ENCODE measurements around the gene UBA5.

DNA sequence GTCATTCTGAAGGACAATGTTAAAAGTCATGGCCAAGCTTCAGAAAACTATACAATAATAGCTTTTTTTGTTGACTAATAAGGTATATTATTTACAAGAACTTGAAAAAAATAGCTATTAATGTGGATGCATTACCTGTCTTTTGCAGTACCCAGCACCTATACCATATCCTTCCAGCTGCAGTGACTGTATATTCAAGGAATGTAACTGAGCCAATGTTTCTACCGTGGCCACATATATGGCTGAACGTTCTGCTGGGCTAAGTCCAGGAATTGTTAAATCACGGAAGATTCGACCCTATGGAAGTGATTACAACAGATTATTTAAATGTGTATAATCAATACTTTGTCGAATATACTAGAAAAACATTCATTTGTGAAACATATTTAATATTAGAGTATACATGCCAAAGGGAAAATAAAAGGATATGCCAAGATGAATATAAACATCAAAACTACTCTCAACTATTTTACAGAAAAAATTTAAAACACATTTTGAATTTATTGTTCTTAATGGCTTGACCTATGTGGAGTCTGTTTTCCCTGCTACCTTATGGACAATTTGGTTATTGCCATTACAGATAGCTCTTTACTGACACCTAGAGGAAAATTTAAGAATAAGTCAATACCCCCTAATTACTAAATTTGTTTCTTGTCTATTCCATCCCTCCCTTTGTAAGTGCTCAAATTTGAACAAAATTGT is 18.1 kb upstream of the UBA5 start:
- TF ChIP-seq, protein P1, sequence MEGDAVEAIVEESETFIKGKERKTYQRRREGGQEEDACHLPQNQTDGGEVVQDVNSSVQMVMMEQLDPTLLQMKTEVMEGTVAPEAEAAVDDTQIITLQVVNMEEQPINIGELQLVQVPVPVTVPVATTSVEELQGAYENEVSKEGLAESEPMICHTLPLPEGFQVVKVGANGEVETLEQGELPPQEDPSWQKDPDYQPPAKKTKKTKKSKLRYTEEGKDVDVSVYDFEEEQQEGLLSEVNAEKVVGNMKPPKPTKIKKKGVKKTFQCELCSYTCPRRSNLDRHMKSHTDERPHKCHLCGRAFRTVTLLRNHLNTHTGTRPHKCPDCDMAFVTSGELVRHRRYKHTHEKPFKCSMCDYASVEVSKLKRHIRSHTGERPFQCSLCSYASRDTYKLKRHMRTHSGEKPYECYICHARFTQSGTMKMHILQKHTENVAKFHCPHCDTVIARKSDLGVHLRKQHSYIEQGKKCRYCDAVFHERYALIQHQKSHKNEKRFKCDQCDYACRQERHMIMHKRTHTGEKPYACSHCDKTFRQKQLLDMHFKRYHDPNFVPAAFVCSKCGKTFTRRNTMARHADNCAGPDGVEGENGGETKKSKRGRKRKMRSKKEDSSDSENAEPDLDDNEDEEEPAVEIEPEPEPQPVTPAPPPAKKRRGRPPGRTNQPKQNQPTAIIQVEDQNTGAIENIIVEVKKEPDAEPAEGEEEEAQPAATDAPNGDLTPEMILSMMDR (tag by site-specific recombination; IDR thresholded peaks at IDR 0.05) = no peak
- no peak for TF ChIP-seq SALL2 (tag by site-specific recombination; IDR thresholded peaks at IDR 0.05; ENCODE audit: borderline replicate concordance)
- TF ChIP-seq, protein P2, sequence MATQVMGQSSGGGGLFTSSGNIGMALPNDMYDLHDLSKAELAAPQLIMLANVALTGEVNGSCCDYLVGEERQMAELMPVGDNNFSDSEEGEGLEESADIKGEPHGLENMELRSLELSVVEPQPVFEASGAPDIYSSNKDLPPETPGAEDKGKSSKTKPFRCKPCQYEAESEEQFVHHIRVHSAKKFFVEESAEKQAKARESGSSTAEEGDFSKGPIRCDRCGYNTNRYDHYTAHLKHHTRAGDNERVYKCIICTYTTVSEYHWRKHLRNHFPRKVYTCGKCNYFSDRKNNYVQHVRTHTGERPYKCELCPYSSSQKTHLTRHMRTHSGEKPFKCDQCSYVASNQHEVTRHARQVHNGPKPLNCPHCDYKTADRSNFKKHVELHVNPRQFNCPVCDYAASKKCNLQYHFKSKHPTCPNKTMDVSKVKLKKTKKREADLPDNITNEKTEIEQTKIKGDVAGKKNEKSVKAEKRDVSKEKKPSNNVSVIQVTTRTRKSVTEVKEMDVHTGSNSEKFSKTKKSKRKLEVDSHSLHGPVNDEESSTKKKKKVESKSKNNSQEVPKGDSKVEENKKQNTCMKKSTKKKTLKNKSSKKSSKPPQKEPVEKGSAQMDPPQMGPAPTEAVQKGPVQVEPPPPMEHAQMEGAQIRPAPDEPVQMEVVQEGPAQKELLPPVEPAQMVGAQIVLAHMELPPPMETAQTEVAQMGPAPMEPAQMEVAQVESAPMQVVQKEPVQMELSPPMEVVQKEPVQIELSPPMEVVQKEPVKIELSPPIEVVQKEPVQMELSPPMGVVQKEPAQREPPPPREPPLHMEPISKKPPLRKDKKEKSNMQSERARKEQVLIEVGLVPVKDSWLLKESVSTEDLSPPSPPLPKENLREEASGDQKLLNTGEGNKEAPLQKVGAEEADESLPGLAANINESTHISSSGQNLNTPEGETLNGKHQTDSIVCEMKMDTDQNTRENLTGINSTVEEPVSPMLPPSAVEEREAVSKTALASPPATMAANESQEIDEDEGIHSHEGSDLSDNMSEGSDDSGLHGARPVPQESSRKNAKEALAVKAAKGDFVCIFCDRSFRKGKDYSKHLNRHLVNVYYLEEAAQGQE (tag by site-specific recombination; IDR thresholded peaks at IDR 0.05) = no peak
- TF ChIP-seq, protein P3, sequence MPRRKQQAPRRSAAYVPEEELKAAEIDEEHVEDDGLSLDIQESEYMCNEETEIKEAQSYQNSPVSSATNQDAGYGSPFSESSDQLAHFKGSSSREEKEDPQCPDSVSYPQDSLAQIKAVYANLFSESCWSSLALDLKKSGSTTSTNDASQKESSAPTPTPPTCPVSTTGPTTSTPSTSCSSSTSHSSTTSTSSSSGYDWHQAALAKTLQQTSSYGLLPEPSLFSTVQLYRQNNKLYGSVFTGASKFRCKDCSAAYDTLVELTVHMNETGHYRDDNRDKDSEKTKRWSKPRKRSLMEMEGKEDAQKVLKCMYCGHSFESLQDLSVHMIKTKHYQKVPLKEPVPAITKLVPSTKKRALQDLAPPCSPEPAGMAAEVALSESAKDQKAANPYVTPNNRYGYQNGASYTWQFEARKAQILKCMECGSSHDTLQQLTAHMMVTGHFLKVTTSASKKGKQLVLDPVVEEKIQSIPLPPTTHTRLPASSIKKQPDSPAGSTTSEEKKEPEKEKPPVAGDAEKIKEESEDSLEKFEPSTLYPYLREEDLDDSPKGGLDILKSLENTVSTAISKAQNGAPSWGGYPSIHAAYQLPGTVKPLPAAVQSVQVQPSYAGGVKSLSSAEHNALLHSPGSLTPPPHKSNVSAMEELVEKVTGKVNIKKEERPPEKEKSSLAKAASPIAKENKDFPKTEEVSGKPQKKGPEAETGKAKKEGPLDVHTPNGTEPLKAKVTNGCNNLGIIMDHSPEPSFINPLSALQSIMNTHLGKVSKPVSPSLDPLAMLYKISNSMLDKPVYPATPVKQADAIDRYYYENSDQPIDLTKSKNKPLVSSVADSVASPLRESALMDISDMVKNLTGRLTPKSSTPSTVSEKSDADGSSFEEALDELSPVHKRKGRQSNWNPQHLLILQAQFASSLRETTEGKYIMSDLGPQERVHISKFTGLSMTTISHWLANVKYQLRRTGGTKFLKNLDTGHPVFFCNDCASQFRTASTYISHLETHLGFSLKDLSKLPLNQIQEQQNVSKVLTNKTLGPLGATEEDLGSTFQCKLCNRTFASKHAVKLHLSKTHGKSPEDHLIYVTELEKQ (tag by site-specific recombination; IDR thresholded peaks at IDR 0.05; ENCODE audit: borderline replicate concordance) = no peak
- no peak for TF ChIP-seq ZNF707 (tag by site-specific recombination; IDR thresholded peaks at IDR 0.05)
- TF ChIP-seq ZNF302 (tag by site-specific recombination; IDR thresholded peaks at IDR 0.05; ENCODE audit: low read depth) = no peak
- no peak for TF ChIP-seq ZNF174 (tag by site-specific recombination; IDR thresholded peaks at IDR 0.05)
- no peak for TF ChIP-seq ZNF558 (tag by site-specific recombination; IDR thresholded peaks at IDR 0.05)
- TF ChIP-seq ZNF670 (tag by site-specific recombination; IDR thresholded peaks at IDR 0.05; ENCODE audit: low read depth) = no peak

All from HEK293 (cell line).